Measurements from ENCODE around the gene PXMP2. TPM values are rescaled to one million over a fixed set of nuclear protein-coding genes. Genes with fewer than 3 reads are reported as not detected.
A peak's percentile ranks its signal among the peaks of the same experiment; 100 is the strongest.

PXMP2 gene
- polyA plus RNA-seq (ENCODE audit: insufficient read length) = 13.4 TPM

GRCh38 chr12:132687211-132688164 lies at the start of gene PXMP2, which contains the start of gene POLE:
TSS of gene PXMP2 (plus strand) at chr12:132687587. CDS start at chr12:132687671, 84 bp downstream.
TSS of gene POLE (minus strand) at chr12:132687342. CDS start at chr12:132687315, 27 bp downstream.
- peak; percentile 75 for DNase-seq (ENCODE audit: low read depth)

- DNase-seq (ENCODE audit: low read depth) = no peak
These were observed 49.6 kb upstream of the PXMP2 start for GRCh38 chr12:132637811-132638210.

GRCh38 chr12:132638541-132639408 lies 48.6 kb upstream of the PXMP2 start:
- DNase-seq (ENCODE audit: low read depth) = no peak

GRCh38 chr12:132639956-132640520 lies 47.3 kb upstream of the PXMP2 start:
- DNase-seq (ENCODE audit: low read depth) = no peak

- no peak for DNase-seq (ENCODE audit: low read depth)
These were observed 46.5 kb upstream of the PXMP2 start for GRCh38 chr12:132640936-132641335.

GRCh38 chr12:132641811-132642650 lies 45.4 kb upstream of the PXMP2 start:
- DNase-seq (ENCODE audit: low read depth) = no peak

GRCh38 chr12:132642846-132643835 lies 44.2 kb upstream of the PXMP2 start:
- DNase-seq (ENCODE audit: low read depth) = no peak

- no peak for DNase-seq (ENCODE audit: low read depth)
These were observed 40.5 kb upstream of the PXMP2 start for GRCh38 chr12:132646850-132647249.

- DNase-seq (ENCODE audit: low read depth) = no peak
These were observed 39.5 kb upstream of the PXMP2 start for GRCh38 chr12:132647858-132648257.

- DNase-seq (ENCODE audit: low read depth) = no peak
These were observed 38.7 kb upstream of the PXMP2 start for GRCh38 chr12:132648616-132649225.

- DNase-seq (ENCODE audit: low read depth) = no peak
These were observed 38.0 kb upstream of the PXMP2 start for GRCh38 chr12:132649226-132649945.

- no peak for DNase-seq (ENCODE audit: low read depth)
These were observed 35.8 kb upstream of the PXMP2 start for GRCh38 chr12:132651444-132652100.

- DNase-seq (ENCODE audit: low read depth) = no peak
These were observed 33.7 kb upstream of the PXMP2 start for GRCh38 chr12:132653567-132654290.

- DNase-seq (ENCODE audit: low read depth) = no peak
These were observed 30.2 kb upstream of the PXMP2 start for GRCh38 chr12:132657004-132657727.

GRCh38 chr12:132658149-132658894 lies 29.1 kb upstream of the PXMP2 start:
- no peak for DNase-seq (ENCODE audit: low read depth)

GRCh38 chr12:132659146-132659545 lies 28.2 kb upstream of the PXMP2 start:
- DNase-seq (ENCODE audit: low read depth) = no peak
